ENCODE results near the gene OPN3.
A peak's percentile ranks its signal among the peaks of the same experiment; 100 is the strongest.

OPN3 gene

GRCh38 chr1:241598249-241598648, 41.9 kb downstream of the OPN3 start:
- no peak for ATAC-seq
- no peak for TF ChIP-seq PPARA (CRISPR knock-in tag; IDR thresholded peaks at IDR 0.05; ENCODE audit: borderline replicate concordance)
- TF ChIP-seq TCF4 (CRISPR knock-in tag; IDR thresholded peaks at IDR 0.05; ENCODE audit: borderline replicate concordance) = no peak
- no peak for TF ChIP-seq ZFP3 (CRISPR knock-in tag; IDR thresholded peaks at IDR 0.05)
- TF ChIP-seq BACH2 (CRISPR knock-in tag; IDR thresholded peaks at IDR 0.05; ENCODE audit: borderline replicate concordance) = no peak
- no peak for TF ChIP-seq CSRNP3 (CRISPR knock-in tag; IDR thresholded peaks at IDR 0.05)
- no peak for TF ChIP-seq ZNF8 (CRISPR knock-in tag; IDR thresholded peaks at IDR 0.05)
- no peak for TF ChIP-seq PATZ1 (CRISPR knock-in tag; IDR thresholded peaks at IDR 0.05; ENCODE audit: borderline replicate concordance)
- TF ChIP-seq SNAI2 (CRISPR knock-in tag; IDR thresholded peaks at IDR 0.05) = no peak
- TF ChIP-seq ARNTL (CRISPR knock-in tag; IDR thresholded peaks at IDR 0.05; ENCODE audit: borderline replicate concordance, low read depth) = no peak
- no peak for TF ChIP-seq RARB (CRISPR knock-in tag; IDR thresholded peaks at IDR 0.05)

GRCh38 chr1:241596633-241597032, 43.5 kb downstream of the OPN3 start:
- TF ChIP-seq OSR1 (CRISPR knock-in tag; IDR thresholded peaks at IDR 0.05) = no peak
- TF ChIP-seq ESRRG (CRISPR knock-in tag; IDR thresholded peaks at IDR 0.05) = no peak
- TF ChIP-seq TSHZ2 (CRISPR knock-in tag; IDR thresholded peaks at IDR 0.05) = no peak
- ATAC-seq = no peak

GRCh38 chr1:241593186-241593585, 47.0 kb downstream of the OPN3 start:
- TF ChIP-seq CSRNP3 (CRISPR knock-in tag; IDR thresholded peaks at IDR 0.05) = no peak
- TF ChIP-seq OSR1 (CRISPR knock-in tag; IDR thresholded peaks at IDR 0.05) = no peak
- no peak for TF ChIP-seq GLIS3 (CRISPR knock-in tag; IDR thresholded peaks at IDR 0.05)
- TF ChIP-seq ZFP30 (CRISPR knock-in tag; IDR thresholded peaks at IDR 0.05) = no peak
- ATAC-seq = peak; percentile 43; the same call in 1 of the 3 replicates

GRCh38 chr1:241592273-241592958, 47.8 kb downstream of the OPN3 start:
- peak; percentile 75 for ATAC-seq
- TF ChIP-seq SNAI2 (CRISPR knock-in tag; IDR thresholded peaks at IDR 0.05) (no peak), ARNTL (CRISPR knock-in tag; IDR thresholded peaks at IDR 0.05; ENCODE audit: borderline replicate concordance, low read depth) (no peak), GLIS3 (CRISPR knock-in tag; IDR thresholded peaks at IDR 0.05) (no peak), ZFP30 (CRISPR knock-in tag; IDR thresholded peaks at IDR 0.05) (no peak), TSHZ2 (CRISPR knock-in tag; IDR thresholded peaks at IDR 0.05) (no peak), ISL1 (CRISPR knock-in tag; IDR thresholded peaks at IDR 0.05) (no peak), PATZ1 (CRISPR knock-in tag; IDR thresholded peaks at IDR 0.05; ENCODE audit: borderline replicate concordance) (no peak), BACH2 (CRISPR knock-in tag; IDR thresholded peaks at IDR 0.05; ENCODE audit: borderline replicate concordance) (no peak), OSR1 (CRISPR knock-in tag; IDR thresholded peaks at IDR 0.05) (no peak), CSDC2 (CRISPR knock-in tag; IDR thresholded peaks at IDR 0.05) (no peak), ZNF8 (CRISPR knock-in tag; IDR thresholded peaks at IDR 0.05) (no peak), ZFP3 (CRISPR knock-in tag; IDR thresholded peaks at IDR 0.05) (no peak), ESRRG (CRISPR knock-in tag; IDR thresholded peaks at IDR 0.05) (no peak), POU6F1 (CRISPR knock-in tag; IDR thresholded peaks at IDR 0.05; ENCODE audit: borderline replicate concordance, low read depth) (no peak), TCF4 (CRISPR knock-in tag; IDR thresholded peaks at IDR 0.05; ENCODE audit: borderline replicate concordance) (no peak), ZNF565 (CRISPR knock-in tag; conservative IDR thresholded peaks at IDR 0.05; ENCODE audit: low read depth) (no peak)
